WI38 (cell line): Measurements from ENCODE around the gene CNN3.

Experiments used
- H3K4me3 ChIP-seq: 2 replicates; pipeline ENCODE4 v1.5.1; 2011; ENCODE audit warnings: low read depth, mild to moderate bottlenecking, control low read depth, low read length
- TF ChIP-seq, protein P1 (sequence below): IDR thresholded peaks from 2 replicates; pipeline ENCODE4 v1.5.1; 2012; ENCODE audit warnings: low read depth, mild to moderate bottlenecking, control low read depth, low read length

Gene CNN3

DNA sequence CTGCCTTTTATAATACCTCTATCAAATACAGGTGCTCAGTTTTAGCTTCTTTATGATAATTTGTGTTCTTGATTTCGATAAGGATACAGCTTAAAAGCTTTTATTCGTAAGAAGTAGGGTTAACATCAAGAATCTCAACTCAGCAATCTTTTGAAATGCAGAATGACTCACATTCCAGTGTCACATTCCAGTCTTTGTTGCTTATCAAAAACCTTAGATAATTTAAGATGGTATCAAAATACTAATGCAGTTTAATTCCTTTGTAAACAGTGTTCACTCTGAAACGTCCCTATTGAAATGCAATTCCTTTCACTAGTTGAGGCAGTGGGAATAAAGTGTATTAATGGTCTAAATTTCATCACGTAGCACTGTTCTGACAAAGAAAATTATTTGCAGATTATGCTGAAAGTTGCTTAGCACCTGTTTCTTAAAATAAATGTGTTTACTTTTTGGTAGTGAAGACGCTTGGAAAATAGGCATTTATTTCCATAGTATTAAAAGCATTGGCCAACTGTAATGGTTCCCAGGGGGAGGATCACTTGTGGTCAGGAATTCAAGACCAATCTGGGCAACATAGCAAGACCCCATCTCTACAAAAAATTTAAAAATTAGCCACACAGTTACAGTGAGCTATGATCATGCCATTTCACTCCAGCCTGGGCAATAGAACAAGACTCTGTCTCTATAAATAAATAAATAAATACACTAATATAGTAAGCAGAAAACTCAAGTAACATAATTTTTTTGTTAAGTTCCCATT, 10.1 kb upstream of the CNN3 start:
- TF ChIP-seq, protein P1, sequence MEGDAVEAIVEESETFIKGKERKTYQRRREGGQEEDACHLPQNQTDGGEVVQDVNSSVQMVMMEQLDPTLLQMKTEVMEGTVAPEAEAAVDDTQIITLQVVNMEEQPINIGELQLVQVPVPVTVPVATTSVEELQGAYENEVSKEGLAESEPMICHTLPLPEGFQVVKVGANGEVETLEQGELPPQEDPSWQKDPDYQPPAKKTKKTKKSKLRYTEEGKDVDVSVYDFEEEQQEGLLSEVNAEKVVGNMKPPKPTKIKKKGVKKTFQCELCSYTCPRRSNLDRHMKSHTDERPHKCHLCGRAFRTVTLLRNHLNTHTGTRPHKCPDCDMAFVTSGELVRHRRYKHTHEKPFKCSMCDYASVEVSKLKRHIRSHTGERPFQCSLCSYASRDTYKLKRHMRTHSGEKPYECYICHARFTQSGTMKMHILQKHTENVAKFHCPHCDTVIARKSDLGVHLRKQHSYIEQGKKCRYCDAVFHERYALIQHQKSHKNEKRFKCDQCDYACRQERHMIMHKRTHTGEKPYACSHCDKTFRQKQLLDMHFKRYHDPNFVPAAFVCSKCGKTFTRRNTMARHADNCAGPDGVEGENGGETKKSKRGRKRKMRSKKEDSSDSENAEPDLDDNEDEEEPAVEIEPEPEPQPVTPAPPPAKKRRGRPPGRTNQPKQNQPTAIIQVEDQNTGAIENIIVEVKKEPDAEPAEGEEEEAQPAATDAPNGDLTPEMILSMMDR = no peak
- no peak overlapping the region for H3K4me3 ChIP-seq

DNA sequence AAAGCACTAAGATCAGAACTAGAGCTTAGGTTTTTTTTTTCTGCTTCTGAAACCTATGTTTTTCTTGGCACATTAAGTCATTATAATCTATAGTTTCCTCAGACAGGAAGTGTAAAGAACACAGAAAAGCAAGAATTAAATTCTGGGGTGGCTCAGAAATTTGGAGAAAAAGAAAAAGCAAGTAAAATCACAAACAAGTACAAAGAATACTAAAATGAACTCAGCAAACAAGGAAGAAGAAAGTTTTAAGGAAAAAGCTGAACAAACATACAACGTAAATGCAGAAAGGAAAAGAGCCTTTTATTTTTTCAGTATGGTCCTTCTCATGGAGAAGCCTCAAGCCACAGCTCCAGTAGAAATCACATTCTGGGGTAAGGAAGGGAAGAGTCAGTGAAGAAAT, 8.6 kb upstream of the CNN3 start:
- TF ChIP-seq, protein P1 = no peak
- no peak overlapping the region for H3K4me3 ChIP-seq

DNA sequence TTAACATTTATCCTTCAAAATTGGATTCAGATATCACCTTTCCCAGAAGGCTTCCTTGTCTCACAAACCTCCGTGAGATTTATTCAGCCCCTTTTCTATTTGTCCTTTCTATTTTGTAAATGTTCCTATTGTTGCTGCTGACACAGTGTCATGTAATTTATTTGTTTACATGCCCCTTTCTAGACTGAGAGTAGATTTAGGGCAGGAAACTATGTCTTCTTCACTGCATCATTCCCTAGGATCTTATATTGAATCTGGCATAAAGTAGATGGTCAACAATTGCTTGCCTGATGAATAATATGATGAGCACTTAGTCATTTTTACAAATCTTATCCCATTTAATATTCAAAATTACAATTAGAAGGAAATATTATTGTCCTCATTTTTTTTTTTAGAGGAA, 8.1 kb upstream of the CNN3 start:
- TF ChIP-seq, protein P1 = no peak
- no peak overlapping the region for H3K4me3 ChIP-seq

DNA sequence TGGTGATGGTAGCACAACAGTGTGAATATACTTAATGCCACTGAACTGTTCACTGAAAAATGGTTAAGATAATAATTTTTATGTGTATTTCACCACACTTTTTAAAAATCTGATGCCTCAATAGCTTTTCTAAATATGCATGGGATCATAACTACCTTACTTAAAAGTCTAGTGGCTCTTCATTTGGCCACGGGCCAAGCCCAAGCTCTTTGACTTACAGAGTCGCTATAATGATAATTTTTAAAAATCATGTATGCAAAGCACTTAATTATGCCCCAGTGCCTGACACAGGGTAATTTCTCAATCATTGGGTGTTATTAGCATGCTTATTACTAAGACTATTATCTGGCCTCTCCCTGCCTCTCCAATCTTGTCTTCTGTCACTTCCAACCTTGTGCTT, 7.6 kb upstream of the CNN3 start:
- TF ChIP-seq, protein P1 = no peak
- no peak overlapping the region for H3K4me3 ChIP-seq

DNA sequence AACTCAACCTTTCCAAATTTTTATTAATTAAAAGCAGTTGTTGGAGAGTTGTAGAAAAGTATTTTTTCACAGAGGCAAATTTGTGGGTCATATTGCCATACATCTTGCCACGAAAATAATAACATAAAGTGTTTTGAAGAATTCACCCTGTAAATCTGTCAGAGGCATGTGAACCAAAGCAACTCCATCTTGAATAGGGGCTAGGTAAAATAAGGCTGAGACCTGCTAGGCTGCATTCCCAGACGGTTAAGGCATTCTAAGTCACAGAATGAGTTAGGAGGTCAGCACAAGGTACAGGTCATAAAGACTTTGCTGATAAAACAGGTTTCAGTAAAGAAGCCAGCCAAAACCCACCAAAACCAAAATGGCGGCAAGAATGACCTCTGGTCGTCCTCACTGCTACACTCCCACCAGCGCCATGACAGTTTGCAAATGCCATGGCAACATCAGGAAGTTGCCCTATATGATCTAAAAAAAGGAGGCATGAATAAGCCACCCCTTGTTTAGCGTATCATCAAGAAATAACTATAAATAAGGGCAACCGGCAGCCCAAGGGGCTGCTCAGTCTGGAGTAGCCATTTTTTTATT, 4.4 kb upstream of the CNN3 start:
- TF ChIP-seq, protein P1 = no peak

DNA sequence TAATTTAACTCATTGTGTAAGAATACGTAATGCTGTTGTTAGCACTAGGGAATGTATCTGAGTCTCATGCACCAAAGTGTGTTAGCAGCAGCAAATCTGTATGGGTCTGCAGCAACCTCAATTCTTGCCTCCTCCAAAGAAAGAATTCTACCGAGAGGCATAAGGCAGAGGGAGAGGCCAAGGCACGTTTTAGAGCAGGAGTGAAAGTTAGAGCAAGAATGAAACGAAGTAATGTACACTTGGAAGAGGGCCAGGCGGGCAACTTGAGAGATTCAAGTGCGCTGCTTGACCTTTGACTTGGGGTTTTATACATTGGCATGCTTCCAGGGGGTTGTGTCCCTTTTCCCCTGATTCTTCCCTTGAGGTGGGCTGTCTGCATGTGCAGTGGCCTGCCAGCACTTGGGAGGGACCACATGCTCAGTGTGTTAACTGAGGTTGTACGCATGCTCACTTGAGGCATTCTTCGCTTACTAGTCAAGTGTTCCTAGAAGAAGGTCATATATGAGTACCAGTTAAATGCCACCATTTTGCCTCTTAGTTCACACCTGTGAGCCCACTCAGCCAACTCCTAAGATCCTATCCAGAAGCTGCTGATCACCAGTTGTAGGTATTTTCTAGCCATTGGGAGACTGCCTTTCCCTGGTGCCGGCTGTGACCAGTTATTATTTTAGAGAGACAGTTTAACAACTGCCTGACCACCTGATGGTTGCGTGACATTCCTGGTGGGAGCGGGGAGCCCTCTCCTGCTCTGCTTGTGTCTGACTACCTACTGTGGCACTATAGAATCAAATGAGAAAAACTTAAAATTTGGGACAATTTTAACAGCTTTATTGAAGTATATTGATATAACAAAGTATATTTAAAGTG, 2.7 kb upstream of the CNN3 start:
- TF ChIP-seq, protein P1 = no peak
- no peak overlapping the region; the same call in 1 of the 2 replicates for H3K4me3 ChIP-seq

More for the DNA sequence above, 4.4 kb upstream of the CNN3 start:
- H3K4me3 ChIP-seq = no peak overlapping the region
